NCI-H526 (cell line): ENCODE data around the gene EPN2.
A peak's percentile ranks its signal among the peaks of the same experiment; 100 is the strongest.

ENCODE experiments used
- DNase-seq, 2 experiments: peaks; one replicate each; lab custom pipeline; 2025; lab: John Stamatoyannopoulos, UW

Gene EPN2

GRCh38 chr17:19294443-19294842 is 57.3 kb downstream of the EPN2 start:
- no peak for DNase-seq

GRCh38 chr17:19295473-19296135 is 58.4 kb downstream of the EPN2 start:
- no peak for DNase-seq

- DNase-seq: no peak
Measured at GRCh38 chr17:19296786-19297778, 59.9 kb downstream of the EPN2 start.

DNA sequence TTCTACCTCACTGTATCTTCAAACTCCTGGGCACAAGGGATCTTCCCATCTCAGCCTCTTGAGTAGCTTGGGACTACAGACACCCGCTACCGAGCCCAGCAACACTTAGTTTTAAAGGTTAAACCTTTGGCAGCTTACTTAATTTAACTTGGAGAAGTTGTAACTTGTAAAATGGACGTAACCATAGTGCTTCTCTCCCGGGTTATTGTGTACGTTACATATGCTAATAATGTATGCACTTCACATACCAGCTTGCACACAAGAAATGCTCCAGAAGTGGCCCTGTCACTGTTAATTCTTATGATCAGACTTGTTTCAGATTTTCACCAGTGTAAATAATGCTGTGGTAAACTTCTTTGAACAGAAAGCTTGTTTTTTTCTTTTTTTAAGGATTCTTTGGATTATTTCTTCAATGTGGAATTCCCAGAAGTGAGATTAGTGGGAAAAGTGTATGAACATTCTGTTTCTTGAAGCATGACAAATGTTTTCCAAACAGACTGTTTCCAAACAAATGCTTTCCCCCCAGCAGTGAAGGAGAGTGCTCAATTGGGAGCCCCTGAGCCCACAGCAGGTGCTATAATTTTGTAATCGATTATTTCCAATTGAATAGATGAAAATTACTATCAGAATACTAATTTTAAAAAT is 61.5 kb downstream of the EPN2 start:
- DNase-seq: no peak

- DNase-seq: no peak
Measured at GRCh38 chr17:19299214-19299747, 62.1 kb downstream of the EPN2 start.

DNA sequence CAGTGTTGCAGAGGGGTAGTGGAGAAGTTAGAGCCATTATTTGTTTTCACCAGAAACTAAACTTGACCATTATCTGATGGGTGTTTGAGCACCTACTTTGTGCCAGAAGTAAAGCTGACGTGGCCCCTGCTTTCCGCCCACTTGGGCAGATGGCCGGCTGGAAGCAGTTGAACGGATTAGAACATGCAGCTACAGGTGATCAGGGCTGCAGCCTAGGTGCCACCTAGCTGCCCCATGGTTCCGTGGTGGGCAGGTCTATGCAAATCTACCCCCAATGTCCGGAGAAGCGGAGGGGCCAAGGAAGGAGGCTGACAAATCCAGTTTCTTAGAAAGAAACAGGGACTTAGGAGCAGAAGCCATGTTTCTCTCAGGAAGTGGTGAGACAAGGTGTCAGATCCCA is 62.7 kb downstream of the EPN2 start:
- DNase-seq: no peak

- DNase-seq: no peak
Measured at GRCh38 chr17:19301274-19301951, 64.2 kb downstream of the EPN2 start.

GRCh38 chr17:19301973-19302372 is 64.8 kb downstream of the EPN2 start:
- no peak for DNase-seq

- no peak for DNase-seq
Measured at GRCh38 chr17:19302791-19303331, 65.7 kb downstream of the EPN2 start.

GRCh38 chr17:19303367-19303776 is 66.2 kb downstream of the EPN2 start:
- DNase-seq: no peak

DNA sequence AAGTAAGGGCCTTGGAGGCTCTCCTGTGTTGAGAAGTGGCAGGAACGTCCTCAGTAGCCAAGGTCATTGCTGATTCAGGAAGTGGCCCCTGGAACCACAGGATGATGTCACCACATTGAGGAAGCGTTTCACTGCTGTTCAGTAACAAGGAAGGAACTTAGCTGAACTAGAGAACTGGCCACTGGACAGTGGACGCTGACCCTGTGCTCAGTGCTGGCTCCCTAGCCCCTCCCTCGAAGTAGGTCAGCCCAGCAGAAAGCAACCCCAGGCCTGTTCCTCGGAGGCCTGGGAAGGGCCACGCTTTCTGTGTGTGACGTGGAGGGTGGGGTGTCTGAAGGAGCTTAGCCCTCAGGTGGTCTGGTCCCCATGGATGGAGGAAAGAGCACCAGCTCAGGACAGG is 67.0 kb downstream of the EPN2 start:
- DNase-seq: no peak

- DNase-seq: no peak
Measured at GRCh38 chr17:19304751-19305150, 67.6 kb downstream of the EPN2 start.

GRCh38 chr17:19305256-19305655 is 68.1 kb downstream of the EPN2 start:
- DNase-seq: no peak

DNA sequence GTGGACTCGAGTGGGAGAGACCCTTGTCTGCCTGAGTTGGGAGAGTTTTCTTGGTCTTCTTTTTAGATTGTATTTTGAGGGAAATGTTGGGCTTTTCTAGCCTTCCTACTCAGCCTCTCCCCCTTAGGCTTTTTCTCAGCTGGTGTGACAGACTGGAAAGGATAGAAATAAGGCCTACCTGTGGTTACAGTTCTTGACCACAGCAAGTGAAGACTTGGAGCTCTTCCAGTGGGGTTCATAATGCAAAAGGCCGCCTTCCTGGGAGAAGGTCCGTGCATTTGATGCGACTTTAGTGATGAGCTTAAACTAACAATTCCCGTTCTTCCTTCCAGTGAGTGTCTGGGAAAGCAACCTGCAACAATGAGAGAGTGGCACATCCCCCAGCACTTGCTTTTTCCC is 68.6 kb downstream of the EPN2 start:
- DNase-seq: no peak

GRCh38 chr17:19306160-19307111 is 69.3 kb downstream of the EPN2 start:
- peak; percentile 27 to 48 for DNase-seq

- DNase-seq: no peak
Measured at GRCh38 chr17:19307521-19307920, 70.4 kb downstream of the EPN2 start.

DNA sequence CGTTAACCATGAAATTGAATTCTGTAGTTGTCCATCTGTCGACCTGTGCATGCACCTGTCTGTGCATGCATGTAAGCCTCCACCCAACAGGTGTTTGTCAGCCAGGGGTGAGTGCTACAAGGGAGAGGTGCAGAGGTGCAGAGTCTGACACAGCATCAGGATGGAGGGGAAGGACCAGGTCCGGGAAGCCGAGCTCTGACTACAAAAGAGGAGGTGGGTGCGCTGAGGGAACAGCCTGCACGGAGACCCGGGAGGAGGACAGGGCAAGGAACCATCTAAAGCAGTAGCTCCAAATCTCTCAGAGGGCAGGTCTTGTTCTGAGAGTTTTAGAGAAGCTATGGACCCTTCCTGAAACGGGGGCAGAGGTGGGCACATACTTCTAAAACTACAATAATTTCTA is 71.2 kb downstream of the EPN2 start:
- DNase-seq: no peak

DNA sequence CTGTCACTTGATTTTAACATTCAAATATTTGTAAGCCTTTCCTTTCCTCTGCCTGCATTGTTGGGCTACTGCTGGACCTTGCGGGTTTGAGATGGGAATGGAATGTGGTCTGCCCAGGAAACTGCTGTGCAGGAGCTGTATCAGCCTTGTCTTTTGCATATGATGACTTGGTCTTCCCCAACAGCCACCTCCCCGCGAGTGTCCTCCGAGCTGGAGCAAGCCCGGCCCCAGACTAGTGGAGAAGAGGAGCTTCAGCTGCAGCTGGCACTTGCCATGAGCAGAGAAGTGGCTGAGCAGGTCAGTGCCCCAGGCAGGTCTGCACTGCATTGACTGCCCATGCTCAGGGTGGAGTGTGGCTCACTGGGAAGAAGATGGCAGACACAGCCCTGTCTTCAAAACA is 72.5 kb downstream of the EPN2 start:
- peak; percentile 37 to 76 for DNase-seq

DNA sequence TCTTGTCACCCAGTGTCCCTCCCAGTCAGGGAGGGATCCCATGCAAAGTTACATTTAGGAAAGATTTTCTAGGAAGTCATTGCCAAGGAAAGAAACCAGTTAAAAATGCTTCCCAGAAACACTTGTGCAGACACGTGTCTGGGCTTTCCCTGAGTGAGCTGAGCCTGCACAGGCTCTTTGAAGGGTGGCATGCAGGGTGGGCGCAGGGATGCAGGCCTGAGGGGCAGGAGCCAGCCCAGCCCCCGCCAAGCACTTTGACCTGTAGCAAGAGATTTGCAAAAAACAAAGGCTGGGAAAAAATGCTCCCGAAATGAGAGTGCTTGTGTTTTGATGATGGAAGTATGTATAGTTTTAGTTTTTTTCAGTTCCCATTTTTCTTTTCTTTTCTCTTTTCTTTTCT is 73.0 kb downstream of the EPN2 start:
- DNase-seq: no peak

DNA sequence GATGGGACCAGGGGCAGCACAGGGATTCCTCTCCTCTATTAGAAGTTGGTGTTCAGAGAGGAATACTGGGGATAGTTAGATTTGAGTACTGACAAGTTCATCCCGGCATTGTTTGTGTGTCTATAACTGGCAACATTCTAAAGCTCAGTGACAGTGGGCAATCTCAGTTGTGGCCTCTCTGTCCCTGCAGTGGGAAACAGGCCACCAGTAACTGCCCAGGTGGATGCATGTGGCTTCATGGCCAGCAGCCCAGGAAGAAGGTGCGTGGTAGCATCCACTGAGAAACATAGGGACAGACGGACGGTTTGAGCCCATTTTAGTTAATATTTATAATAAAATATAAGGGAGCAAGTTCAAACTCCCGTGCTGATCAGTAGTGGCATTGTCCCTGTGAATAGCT is 73.8 kb downstream of the EPN2 start:
- no peak for DNase-seq
